Measurements from ENCODE around the gene AKR1C8.
"Not testable (repeated sequence)": the region's sequence is repeated elsewhere in the genome, so short reads cannot be mapped to it uniquely, and the experiment has no call there.

The AKR1C8 gene

GRCh38 chr10:5165738-5166137 lies 19.2 kb downstream of the AKR1C8 start:
- no peak for DNase-seq

DNA sequence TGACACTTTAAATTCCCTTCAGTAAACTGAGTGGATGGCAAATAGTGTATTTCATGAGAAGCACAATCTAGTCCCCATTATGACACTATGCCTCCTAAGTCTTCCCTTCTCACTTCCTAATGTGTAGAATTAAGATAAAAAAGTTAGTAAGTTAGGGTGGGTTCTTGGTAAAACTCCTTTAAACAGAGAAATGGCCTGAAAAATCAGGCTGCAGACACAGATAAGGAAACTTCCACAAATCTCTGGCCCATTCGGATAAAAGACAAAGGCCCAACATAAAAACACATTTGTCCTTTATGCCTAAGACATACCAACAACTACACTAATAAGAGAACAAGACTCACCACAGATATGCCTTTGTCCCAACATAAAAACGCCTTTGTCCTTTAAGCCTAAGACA lies 21.5 kb downstream of the AKR1C8 start:
- DNase-seq = no peak

- no peak for DNase-seq
Measured at GRCh38 chr10:5159126-5159525, 25.8 kb downstream of the AKR1C8 start.

DNA sequence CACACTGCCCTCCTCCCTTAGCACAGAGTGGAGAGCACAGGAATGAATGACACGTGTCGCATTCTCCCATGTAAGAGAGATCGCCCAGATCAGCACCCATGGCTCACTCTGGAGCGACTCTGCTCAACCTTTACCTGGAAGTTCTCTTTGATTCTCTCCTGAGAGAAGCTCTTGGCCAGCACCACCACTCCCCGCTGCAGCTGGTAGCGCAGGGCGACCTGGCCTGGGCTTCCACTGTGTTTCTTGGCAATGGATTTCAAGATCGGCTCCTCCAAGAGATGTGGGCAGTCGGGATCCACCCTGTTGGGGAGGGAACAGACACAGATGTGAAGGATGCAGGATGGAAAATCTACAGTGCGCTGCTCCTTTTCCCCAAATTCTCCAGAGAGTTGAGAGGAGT lies 27.4 kb downstream of the AKR1C8 start:
- no peak for DNase-seq

DNA sequence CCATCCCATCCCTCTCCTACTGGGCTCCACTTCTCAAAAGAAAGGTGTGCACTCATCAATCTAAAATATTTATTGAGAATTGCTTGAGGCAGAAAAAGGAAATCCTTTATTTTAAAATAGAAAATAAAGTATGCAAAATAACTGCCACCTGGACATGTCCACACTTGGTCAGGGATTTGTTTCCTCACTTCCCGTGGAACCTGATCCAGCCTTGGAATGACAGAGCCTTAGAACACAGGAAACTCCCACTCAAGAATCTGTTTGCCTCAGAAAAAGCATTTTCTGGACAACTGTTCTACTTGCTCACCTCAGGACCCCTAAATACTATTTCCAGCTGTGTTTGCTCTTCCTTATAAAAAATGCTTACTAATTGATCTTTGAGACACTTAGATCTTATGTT lies 29.0 kb downstream of the AKR1C8 start:
- DNase-seq = no peak

- no peak for DNase-seq
Measured at GRCh38 chr10:5151076-5151475, 33.9 kb downstream of the AKR1C8 start.

DNA sequence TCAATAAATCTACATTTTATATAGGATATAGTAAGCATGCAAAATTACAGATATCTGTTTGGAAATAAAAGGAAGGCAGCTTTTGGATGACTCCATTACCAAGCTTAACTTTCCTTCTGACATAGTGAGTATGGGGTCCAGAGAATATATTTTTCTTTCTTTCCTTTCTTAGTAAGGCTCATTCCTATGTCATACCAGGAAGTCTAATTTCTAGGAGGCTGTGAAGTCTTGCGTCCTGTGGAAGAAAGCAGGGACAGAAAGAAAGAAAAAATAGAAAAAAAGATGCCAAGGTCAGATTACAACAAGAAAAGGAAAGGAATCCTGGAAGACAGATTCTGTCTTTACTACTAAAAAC lies 36.3 kb downstream of the AKR1C8 start:
- no peak for DNase-seq

GRCh38 chr10:5147981-5148677 lies 36.8 kb downstream of the AKR1C8 start:
- no peak for DNase-seq

DNA sequence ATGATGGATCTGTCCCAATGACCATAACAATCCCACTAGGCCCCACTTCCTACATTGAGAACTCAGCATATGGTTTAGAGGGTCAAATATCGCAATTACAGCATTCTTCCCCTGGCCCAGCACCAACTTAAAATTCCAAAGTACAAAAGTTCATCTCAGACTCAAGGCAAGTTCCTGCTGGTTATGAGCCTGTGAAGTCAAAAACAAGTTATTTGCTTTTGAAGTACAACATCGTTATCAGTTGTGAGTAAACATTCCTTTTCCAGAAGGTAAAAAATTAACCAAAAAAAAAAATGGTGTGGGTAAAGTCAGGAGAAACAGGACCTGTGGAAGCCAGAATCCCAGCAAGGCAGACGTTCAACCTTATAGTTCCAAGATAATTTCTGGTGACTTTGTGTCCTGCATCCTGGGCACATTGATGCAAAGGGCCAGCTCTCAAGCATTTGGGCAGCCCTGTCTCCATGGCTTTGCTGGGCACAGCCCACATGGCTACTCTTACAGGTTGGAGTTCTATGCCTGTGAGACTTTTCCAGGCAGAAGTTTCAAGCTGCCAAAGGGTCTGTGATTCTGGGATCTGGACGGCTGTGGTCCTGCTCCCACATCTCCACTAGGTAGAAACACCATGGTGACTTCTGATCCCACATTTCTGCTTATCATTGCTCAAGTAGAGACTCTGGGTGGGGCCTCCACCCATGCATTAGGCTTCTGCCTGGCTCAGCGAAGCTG lies 37.5 kb downstream of the AKR1C8 start:
- no peak for DNase-seq

DNA sequence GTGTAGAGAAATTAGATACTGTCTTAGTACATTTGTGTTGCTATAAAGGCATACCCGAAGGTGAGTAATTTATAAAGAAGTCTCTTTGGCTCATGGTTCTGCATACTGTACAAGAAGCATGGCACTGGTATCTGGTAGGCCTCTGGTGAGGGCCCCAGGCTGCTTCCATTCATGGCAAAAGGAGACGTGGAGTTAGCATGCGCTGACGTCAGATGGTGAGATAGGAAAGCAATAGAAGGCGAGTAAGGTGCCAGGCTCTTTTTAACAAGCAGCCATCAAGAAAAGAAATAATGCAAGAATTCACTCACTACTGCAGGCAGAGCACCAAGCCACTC lies 38.1 kb downstream of the AKR1C8 start:
- DNase-seq = no peak

- DNase-seq = no peak
Measured at GRCh38 chr10:5143137-5143536, 41.8 kb downstream of the AKR1C8 start.

DNA sequence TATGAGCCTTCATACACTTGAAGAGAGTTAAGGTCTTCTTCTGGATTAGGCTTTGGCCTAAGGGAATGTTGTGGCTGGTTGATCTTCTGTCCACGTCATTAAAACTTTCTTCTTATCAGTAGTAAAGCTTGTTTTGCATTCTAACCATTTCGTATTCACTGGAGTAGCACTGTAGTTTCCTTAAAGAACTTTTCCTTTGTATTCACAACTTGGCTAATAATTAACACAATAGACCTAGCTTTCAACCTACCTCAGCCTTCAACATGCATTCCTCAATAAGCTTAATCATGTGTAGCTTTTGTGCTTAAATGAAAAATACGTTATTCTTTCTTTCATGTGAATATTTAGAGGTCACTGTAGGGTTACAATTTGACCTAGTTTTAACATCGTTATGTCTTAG lies 42.8 kb downstream of the AKR1C8 start:
- no peak for DNase-seq

- DNase-seq = not testable (repeated sequence)
Measured at GRCh38 chr10:5137699-5138098, 47.3 kb downstream of the AKR1C8 start.

GRCh38 chr10:5136468-5137087 lies 48.4 kb downstream of the AKR1C8 start:
- no peak for DNase-seq

DNA sequence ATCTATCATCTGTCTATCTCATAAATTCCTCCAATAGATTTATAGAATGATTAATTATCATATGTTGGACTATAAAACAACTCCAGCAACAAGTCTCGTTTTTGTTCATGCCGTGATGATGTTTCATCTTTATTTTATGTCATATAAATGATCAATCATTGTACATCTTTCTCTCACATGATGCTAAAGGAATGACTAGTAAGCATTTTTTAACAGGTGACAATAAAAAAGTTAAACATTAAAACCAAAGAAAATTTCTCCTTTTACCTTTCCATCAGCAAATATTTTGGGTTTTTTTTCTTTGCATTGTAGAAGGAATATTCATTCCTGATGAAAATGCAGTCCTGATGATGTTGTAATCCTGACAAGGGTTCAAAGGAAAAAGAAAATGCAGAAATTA lies 49.4 kb downstream of the AKR1C8 start:
- no peak for DNase-seq

- no peak for DNase-seq
Measured at GRCh38 chr10:5125315-5126044, 59.5 kb downstream of the AKR1C8 start.

DNA sequence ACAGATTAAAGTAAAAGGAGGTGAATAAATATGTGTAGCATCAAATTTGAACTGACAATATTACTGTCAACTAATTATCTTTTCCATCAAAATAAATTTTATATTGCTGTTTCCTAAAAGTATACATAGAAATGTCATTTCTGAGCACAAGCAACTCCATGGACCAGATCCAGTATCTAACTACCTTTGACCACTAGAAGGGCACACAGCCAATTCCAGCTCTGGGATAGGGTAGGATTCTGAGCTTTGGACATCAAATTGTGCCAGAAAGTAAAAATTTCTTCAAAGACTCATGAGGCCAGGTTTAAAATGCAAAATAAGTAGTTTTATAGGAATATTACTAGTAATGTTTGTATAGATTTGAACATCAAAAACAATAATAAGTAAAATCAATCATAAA lies 61.1 kb downstream of the AKR1C8 start:
- no peak for DNase-seq

DNA sequence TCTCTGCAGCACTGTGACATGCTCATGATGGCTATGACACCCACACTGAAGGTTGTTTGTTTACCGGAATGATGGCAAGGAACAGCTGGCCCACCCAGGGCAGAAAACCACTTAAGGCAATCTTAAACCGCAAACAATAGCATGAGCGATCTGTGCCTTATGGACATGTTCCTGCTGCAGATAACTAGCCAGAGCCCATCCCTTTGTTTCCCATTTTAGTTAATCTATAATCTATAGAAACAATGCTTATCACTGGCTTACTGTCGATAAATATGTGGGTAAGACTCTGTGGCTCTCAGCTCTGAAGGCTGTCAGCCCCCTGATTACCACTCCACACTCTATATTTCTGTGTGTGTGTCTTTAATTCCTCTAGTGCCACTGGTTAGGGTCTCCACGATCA lies 65.0 kb downstream of the AKR1C8 start:
- not testable (repeated sequence) for DNase-seq

- DNase-seq = no peak
Measured at GRCh38 chr10:5117026-5117425, 67.9 kb downstream of the AKR1C8 start.

- DNase-seq = no peak
Measured at GRCh38 chr10:5116621-5117020, 68.3 kb downstream of the AKR1C8 start.

GRCh38 chr10:5109861-5110260 lies 75.1 kb downstream of the AKR1C8 start:
- DNase-seq = not testable (repeated sequence)

GRCh38 chr10:5108658-5109416 lies 76.1 kb downstream of the AKR1C8 start:
- DNase-seq = no peak

All from C1 segment of cervical spinal cord (tissue), 14 donors.